ENCODE measurements around the gene CEACAM19. TPM values are rescaled to one million over a fixed set of nuclear protein-coding genes. Genes with fewer than 3 reads are reported as not detected.
A peak's percentile ranks its signal among the peaks of the same experiment; 100 is the strongest.

The CEACAM19 gene, protein sequence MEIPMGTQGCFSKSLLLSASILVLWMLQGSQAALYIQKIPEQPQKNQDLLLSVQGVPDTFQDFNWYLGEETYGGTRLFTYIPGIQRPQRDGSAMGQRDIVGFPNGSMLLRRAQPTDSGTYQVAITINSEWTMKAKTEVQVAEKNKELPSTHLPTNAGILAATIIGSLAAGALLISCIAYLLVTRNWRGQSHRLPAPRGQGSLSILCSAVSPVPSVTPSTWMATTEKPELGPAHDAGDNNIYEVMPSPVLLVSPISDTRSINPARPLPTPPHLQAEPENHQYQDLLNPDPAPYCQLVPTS
- total RNA-seq (2021; ENCODE audit: unreplicated experiment) (1.2 TPM), Bru-seq, nascent RNA (percentile 26 among the genes with signal in this experiment), BruChase-seq, experiment 1, labeled RNA remaining after a 2-hour chase (percentile 39 among the genes with signal in this experiment), BruChase-seq, experiment 2, labeled RNA remaining after a 6-hour chase (percentile 41 among the genes with signal in this experiment)
- polyA plus RNA-seq (2012; ENCODE audit: insufficient read length) = 0.64 TPM
- long read RNA-seq, partial matches to known transcripts = 0 of 1 reads
- long read RNA-seq, other reads (novel, unspliced or antisense) = 1 of 1 reads

DNA sequence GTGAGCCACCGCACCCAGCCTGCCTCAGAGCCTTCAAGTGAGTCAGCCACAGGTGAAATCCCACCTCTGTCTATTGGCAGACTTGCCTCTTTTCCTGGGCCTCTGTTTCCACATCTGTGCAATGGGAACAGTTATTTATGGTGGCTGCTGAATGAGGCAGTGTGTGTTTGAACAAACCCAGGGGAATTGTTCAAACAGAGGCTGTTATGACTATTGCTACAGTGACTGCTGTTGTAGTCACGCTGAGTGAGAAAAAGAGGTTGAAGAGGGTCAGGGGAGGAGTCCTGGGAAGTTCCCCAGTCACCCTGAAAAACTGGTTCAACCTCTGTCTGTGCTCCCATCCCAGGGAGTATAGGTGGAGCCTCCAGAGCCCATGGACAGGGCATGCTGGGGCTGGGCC is at the start of gene CEACAM19:
Gene CEACAM19, plus strand, starts transcription at position 83 of the 400 bp plus-strand sequence. CDS start 450 bp downstream, outside the sequence.
- CTCF ChIA-PET = no interaction called here
- no peak for ATAC-seq
- intact Hi-C loops (cut with micrococcal nuclease; ENCODE audit: unreplicated experiment) = no loop called here
- H3K4me3 ChIP-seq (ENCODE audit: low read depth in 2 of 2, low read length in 2 of 2) = no peak within 1 kb of the TSS
- H3K36me3 ChIP-seq (ENCODE audit: control insufficient read depth, insufficient read depth, low read length) = no peaks in the 10 kb centered on the region
- H3K27ac ChIP-seq (ENCODE audit: low read length) = no peak within 1 kb of the TSS
- TF ChIP-seq, protein P1, sequence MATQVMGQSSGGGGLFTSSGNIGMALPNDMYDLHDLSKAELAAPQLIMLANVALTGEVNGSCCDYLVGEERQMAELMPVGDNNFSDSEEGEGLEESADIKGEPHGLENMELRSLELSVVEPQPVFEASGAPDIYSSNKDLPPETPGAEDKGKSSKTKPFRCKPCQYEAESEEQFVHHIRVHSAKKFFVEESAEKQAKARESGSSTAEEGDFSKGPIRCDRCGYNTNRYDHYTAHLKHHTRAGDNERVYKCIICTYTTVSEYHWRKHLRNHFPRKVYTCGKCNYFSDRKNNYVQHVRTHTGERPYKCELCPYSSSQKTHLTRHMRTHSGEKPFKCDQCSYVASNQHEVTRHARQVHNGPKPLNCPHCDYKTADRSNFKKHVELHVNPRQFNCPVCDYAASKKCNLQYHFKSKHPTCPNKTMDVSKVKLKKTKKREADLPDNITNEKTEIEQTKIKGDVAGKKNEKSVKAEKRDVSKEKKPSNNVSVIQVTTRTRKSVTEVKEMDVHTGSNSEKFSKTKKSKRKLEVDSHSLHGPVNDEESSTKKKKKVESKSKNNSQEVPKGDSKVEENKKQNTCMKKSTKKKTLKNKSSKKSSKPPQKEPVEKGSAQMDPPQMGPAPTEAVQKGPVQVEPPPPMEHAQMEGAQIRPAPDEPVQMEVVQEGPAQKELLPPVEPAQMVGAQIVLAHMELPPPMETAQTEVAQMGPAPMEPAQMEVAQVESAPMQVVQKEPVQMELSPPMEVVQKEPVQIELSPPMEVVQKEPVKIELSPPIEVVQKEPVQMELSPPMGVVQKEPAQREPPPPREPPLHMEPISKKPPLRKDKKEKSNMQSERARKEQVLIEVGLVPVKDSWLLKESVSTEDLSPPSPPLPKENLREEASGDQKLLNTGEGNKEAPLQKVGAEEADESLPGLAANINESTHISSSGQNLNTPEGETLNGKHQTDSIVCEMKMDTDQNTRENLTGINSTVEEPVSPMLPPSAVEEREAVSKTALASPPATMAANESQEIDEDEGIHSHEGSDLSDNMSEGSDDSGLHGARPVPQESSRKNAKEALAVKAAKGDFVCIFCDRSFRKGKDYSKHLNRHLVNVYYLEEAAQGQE (IDR thresholded peaks at IDR 0.05; ENCODE audit: insufficient read depth in 1 of 2, low read depth in 2 of 2, low read length in 1 of 2) = no peak
- TF ChIP-seq, protein P2, sequence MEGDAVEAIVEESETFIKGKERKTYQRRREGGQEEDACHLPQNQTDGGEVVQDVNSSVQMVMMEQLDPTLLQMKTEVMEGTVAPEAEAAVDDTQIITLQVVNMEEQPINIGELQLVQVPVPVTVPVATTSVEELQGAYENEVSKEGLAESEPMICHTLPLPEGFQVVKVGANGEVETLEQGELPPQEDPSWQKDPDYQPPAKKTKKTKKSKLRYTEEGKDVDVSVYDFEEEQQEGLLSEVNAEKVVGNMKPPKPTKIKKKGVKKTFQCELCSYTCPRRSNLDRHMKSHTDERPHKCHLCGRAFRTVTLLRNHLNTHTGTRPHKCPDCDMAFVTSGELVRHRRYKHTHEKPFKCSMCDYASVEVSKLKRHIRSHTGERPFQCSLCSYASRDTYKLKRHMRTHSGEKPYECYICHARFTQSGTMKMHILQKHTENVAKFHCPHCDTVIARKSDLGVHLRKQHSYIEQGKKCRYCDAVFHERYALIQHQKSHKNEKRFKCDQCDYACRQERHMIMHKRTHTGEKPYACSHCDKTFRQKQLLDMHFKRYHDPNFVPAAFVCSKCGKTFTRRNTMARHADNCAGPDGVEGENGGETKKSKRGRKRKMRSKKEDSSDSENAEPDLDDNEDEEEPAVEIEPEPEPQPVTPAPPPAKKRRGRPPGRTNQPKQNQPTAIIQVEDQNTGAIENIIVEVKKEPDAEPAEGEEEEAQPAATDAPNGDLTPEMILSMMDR (IDR thresholded peaks at IDR 0.05) = no peak
- TF ChIP-seq TCF7L2 (IDR thresholded peaks at IDR 0.05; ENCODE audit: low read depth, low read length) = no peak
- TF ChIP-seq SIN3A (IDR thresholded peaks at IDR 0.05; ENCODE audit: borderline replicate concordance, insufficient read depth, low read depth, low read length) = no peak
- TF ChIP-seq POLR2AphosphoS5 (IDR thresholded peaks at IDR 0.05; ENCODE audit: low read depth, low read length) = no peak
- no peak for DNase-seq (ENCODE audit: low read depth, low spot score)
- no peaks in the 10 kb centered on the region for H3K9me3 ChIP-seq (ENCODE audit: control insufficient read depth, insufficient read depth, low read depth, low read length)
- H3K27me3 ChIP-seq (ENCODE audit: control insufficient read depth, insufficient read depth, low read length) = no peaks in the 10 kb centered on the region
- no peaks in the 10 kb centered on the region for H3K4me1 ChIP-seq (ENCODE audit: control insufficient read depth, insufficient read depth, low read length)
- POLR2A ChIA-PET = no interaction called here
- no TSS peak for BruUV-seq (replicated peaks)
- in situ Hi-C loops (cut with HindIII; ENCODE audit: low pct_unique_long_range_greater_than_20kb, low sequenced_read_pairs) = no loop called here

DNA sequence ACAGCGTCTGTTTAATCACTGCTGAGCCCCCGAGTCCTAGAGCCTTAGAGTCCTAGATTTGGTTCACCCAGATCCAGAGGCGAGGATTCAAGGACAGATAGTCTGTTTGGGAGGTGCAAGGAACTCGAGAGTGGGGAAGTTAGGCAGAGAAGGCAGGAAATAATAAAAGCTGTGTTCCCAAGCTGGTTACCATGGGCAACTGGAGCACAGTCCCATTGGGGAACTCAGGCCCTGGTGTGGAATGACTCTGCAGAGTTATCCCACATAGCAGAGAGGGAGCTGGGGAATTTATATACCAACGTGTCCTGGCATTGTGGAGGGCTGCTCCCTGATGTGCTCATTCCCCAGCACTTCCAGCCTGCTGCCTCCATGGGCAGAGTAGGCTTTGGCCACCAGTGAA is 48.2 kb upstream of the CEACAM19 start:
- ChIA-PET POLR2A (no interaction called here), CTCF (no interaction called here)
- intact Hi-C loops (cut with micrococcal nuclease; ENCODE audit: unreplicated experiment) = no loop called here
- Histone ChIP-seq H3K4me3 (ENCODE audit: low read depth in 2 of 2, low read length in 2 of 2) (no peak overlapping the region), H3K27ac (ENCODE audit: low read length) (no peak overlapping the region), H3K4me1 (ENCODE audit: control insufficient read depth, insufficient read depth, low read length) (no peaks in the 10 kb centered on the region), H3K9me3 (ENCODE audit: control insufficient read depth, insufficient read depth, low read depth, low read length) (no peaks in the 10 kb centered on the region), H3K36me3 (ENCODE audit: control insufficient read depth, insufficient read depth, low read length) (no peaks in the 10 kb centered on the region), H3K27me3 (ENCODE audit: control insufficient read depth, insufficient read depth, low read length) (no peaks in the 10 kb centered on the region)
- DNase-seq (ENCODE audit: low read depth, low spot score) = no peak
- BruUV-seq (replicated peaks) = no TSS peak
- in situ Hi-C loops (cut with HindIII; ENCODE audit: low pct_unique_long_range_greater_than_20kb, low sequenced_read_pairs) = no loop called here
- ATAC-seq = no peak
- TF ChIP-seq, protein P1 (IDR thresholded peaks at IDR 0.05; ENCODE audit: insufficient read depth in 1 of 2, low read depth in 2 of 2, low read length in 1 of 2) = no peak
- TF ChIP-seq SIN3A (IDR thresholded peaks at IDR 0.05; ENCODE audit: borderline replicate concordance, insufficient read depth, low read depth, low read length) (no peak), TCF7L2 (IDR thresholded peaks at IDR 0.05; ENCODE audit: low read depth, low read length) (no peak), POLR2AphosphoS5 (IDR thresholded peaks at IDR 0.05; ENCODE audit: low read depth, low read length) (no peak)
- TF ChIP-seq, protein P2 (IDR thresholded peaks at IDR 0.05) = no peak
